CD4-positive, CD25-positive, alpha-beta regulatory T cell (primary cell): ENCODE results near the gene ADCY7. TPM values are rescaled to one million over a fixed set of nuclear protein-coding genes. Genes with fewer than 3 reads are reported as not detected.

ENCODE experiments used
- ATAC-seq, 2 donors: fragments of 150-1000 bp; cut with Tn5 transposase; one replicate each; pipeline ENCODE4 v1.10.0; 2021; ENCODE audit warnings: low read depth in 2 of 2, moderate number of reproducible peaks in 2 of 2, moderate library complexity in 1 of 2
- DNase-seq, 3 donors: peaks; one replicate each; pipeline versions ENCODE4 v3.0.0 to v3.0.0-alpha.2; 2012 to 2022; ENCODE audit warnings: mixed read lengths in 1 of 3
- H3K27ac ChIP-seq: one replicate; pipeline ENCODE4 v1.7.0; 2013; ENCODE audit warnings: mild to moderate bottlenecking, low read length; ENCODE audit not compliant: insufficient read depth, poor library complexity, severe bottlenecking
- H3K27me3 ChIP-seq: one replicate; pipeline ENCODE4 v1.7.0; 2013; ENCODE audit warnings: low read length; ENCODE audit not compliant: control insufficient read depth, insufficient read depth
- H3K36me3 ChIP-seq: one replicate; pipeline ENCODE4 v1.7.0; 2013; ENCODE audit warnings: mild to moderate bottlenecking, low read length, moderate library complexity; ENCODE audit not compliant: control insufficient read depth, insufficient read depth
- H3K4me1 ChIP-seq: 2 replicates; pipeline ENCODE4 v1.7.0; 2013; ENCODE audit warnings: mild to moderate bottlenecking, low read length; ENCODE audit not compliant: insufficient read depth, control insufficient read depth, poor library complexity, severe bottlenecking
- H3K4me3 ChIP-seq: one replicate; pipeline ENCODE4 v1.7.0; 2013; ENCODE audit warnings: low read depth, mild to moderate bottlenecking, low read length, moderate library complexity
- H3K9me3 ChIP-seq, 2 experiments: 1 replicate in 1 of 2; 2 replicates in 1 of 2; pipeline ENCODE4 v1.7.0; 2013; ENCODE audit warnings: low read length in 2 of 2, mild to moderate bottlenecking in 1 of 2, moderate library complexity in 1 of 2; ENCODE audit not compliant: control insufficient read depth in 2 of 2
- H3K27ac Mint-ChIP-seq, 3 donors: one replicate each; pipeline ENCODE4 v1.8.0; 2020 to 2022; ENCODE audit warnings: mild to moderate bottlenecking in 3 of 3, mixed read lengths in 3 of 3, moderate library complexity in 2 of 3
- H3K27me3 Mint-ChIP-seq: one replicate; pipeline ENCODE4 v1.8.0; 2022; ENCODE audit warnings: mild to moderate bottlenecking, mixed read lengths
- H3K36me3 Mint-ChIP-seq: one replicate; pipeline ENCODE4 v1.8.0; 2020; ENCODE audit warnings: mixed read lengths
- H3K4me1 Mint-ChIP-seq, 4 donors: one replicate each; pipeline ENCODE4 v1.8.0; 2020 to 2022; ENCODE audit warnings: mixed read lengths in 4 of 4, mild to moderate bottlenecking in 1 of 4
- H3K4me3 Mint-ChIP-seq, 4 donors: one replicate each; pipeline ENCODE4 v1.8.0; 2020 to 2022; ENCODE audit warnings: mild to moderate bottlenecking in 4 of 4, mixed read lengths in 4 of 4, moderate library complexity in 3 of 4
- H3K9me3 Mint-ChIP-seq, 7 donors: one replicate each; pipeline ENCODE4 v1.8.0; 2020 to 2022; ENCODE audit warnings: mixed read lengths in 7 of 7, mild to moderate bottlenecking in 3 of 7, moderate library complexity in 2 of 7
- polyA plus RNA-seq, 4 donors: library from polyadenylated mRNA; unstranded; fragments of 300-500 nt; fragmentation: Illumina TruSeq; gene quantifications; one replicate each; pipeline ENCODE4 v1.2.3, GENCODE V29; 2021
- total RNA-seq: library from RNA; stranded (reverse); gene quantifications from one replicate; pipeline ENCODE4 v1.2.3, GENCODE V29; 2022

ADCY7 gene
- total and polyA plus RNA-seq, 5 donors from 2014 or later, result 33.1 to 233 (median 50.2) TPM

DNA sequence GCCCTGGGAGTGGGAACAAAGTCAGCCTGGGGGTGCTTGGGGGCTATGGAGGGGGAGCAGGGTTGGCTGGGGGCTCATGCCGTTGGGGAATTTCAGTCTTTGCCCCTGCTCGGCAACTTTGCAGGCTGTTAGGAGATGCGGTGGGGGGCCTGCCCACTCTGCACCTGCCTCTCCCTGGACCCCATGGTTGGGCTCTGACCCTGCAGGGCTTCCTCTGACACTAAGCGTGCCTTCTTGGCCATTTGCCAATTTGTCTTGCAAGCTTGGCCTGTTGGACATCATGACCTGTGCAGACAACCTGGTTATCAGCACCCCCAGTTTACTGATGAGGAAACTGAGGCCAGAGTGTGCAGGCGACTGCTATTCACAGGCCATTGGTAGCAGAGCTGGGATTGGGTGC is 14.6 kb downstream of the ADCY7 start:
- H3K27me3 Mint-ChIP-seq, result no peaks in the 10 kb centered on the region
- H3K4me3 Mint-ChIP-seq, result peak overlapping the region in 3 of 4 donors; percentile 81 to 98 (median 86)
- no peaks in the 10 kb centered on the region for H3K9me3 Mint-ChIP-seq
- H3K4me1 Mint-ChIP-seq, result peaks cover 26 to 99% (median 71%) of the 10 kb centered on the region in 4 donors
- H3K27ac Mint-ChIP-seq, result peak overlapping the region; percentile 21 to 69 (median 66)
- H3K27me3 ChIP-seq, result no peaks in the 10 kb centered on the region
- peaks cover 12% of the 10 kb centered on the region for H3K36me3 Mint-ChIP-seq
- DNase-seq (no peak), ATAC-seq (no peak)
- no peak overlapping the region for H3K4me3 ChIP-seq
- H3K9me3 ChIP-seq, result no peaks in the 10 kb centered on the region
- H3K27ac ChIP-seq, result peak overlapping the region; percentile 62
- peaks cover 100% of the 10 kb centered on the region for H3K4me1 ChIP-seq
- H3K36me3 ChIP-seq, result no peaks in the 10 kb centered on the region

GRCh38 chr16:50281391-50282009 is 15.1 kb downstream of the ADCY7 start:
- peak overlapping the region; percentile 72 to 93 (median 84) for H3K4me3 Mint-ChIP-seq
- Histone ChIP-seq H3K36me3 (peaks cover 2% of the 10 kb centered on the region), H3K4me1 (peaks cover 99% of the 10 kb centered on the region), H3K27ac (peak overlapping the region; percentile 62), H3K9me3 (no peaks in the 10 kb centered on the region), H3K27me3 (no peaks in the 10 kb centered on the region), H3K4me3 (peak overlapping the region; percentile 57)
- ATAC-seq, result no peak
- peaks cover 15% of the 10 kb centered on the region for H3K36me3 Mint-ChIP-seq
- H3K4me1 Mint-ChIP-seq, result peaks cover 26 to 97% (median 72%) of the 10 kb centered on the region in 4 donors
- H3K27me3 Mint-ChIP-seq, result no peaks in the 10 kb centered on the region
- no peak for DNase-seq
- H3K27ac Mint-ChIP-seq, result peak overlapping the region; percentile 69 to 97 (median 90)
- H3K9me3 Mint-ChIP-seq, result no peaks in the 10 kb centered on the region

DNA sequence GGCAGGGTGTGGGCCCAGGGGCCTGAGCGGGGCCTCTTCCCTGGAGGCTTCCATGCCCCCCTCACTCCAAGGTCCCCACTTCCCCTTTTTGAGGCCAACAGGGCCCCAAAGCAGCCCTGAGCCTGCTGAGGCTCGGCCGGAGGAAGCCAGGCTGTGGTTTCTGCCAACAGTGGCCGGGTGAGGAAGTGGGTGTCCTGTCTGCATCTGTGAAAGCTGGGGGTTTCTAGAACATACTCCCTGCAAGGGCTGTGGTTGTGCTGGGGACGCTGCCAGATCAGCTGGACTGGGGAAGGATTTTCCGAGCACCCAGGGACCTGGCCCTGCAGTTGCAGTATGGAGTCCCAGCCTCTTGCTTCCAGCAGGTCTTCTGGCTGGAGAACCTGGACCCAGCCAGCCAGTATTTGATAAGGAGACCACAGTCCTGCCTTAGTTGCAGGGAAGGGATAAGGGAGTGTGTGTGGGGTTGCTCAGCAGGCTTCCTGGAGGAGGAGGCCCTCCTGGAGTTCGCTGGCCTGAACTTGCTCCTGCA is 15.7 kb downstream of the ADCY7 start:
- Histone ChIP-seq H3K4me3 (peak overlapping the region; percentile 57), H3K27me3 (no peaks in the 10 kb centered on the region), H3K9me3 (no peaks in the 10 kb centered on the region), H3K4me1 (peaks cover 98% of the 10 kb centered on the region), H3K36me3 (peaks cover 8% of the 10 kb centered on the region), H3K27ac (peak overlapping the region; percentile 62)
- Mint-ChIP-seq H3K9me3 (no peaks in the 10 kb centered on the region), H3K27ac (peak overlapping the region; percentile 89 to 97 (median 90)), H3K4me1 (peaks cover 22 to 97% (median 67%) of the 10 kb centered on the region in 4 donors), H3K27me3 (no peaks in the 10 kb centered on the region), H3K4me3 (peak overlapping the region; percentile 72 to 93 (median 84)), H3K36me3 (peaks cover 17% of the 10 kb centered on the region)
- peak; percentile 80 to 87 for ATAC-seq
- DNase-seq, result peak; percentile 16 to 80 (median 51)

DNA sequence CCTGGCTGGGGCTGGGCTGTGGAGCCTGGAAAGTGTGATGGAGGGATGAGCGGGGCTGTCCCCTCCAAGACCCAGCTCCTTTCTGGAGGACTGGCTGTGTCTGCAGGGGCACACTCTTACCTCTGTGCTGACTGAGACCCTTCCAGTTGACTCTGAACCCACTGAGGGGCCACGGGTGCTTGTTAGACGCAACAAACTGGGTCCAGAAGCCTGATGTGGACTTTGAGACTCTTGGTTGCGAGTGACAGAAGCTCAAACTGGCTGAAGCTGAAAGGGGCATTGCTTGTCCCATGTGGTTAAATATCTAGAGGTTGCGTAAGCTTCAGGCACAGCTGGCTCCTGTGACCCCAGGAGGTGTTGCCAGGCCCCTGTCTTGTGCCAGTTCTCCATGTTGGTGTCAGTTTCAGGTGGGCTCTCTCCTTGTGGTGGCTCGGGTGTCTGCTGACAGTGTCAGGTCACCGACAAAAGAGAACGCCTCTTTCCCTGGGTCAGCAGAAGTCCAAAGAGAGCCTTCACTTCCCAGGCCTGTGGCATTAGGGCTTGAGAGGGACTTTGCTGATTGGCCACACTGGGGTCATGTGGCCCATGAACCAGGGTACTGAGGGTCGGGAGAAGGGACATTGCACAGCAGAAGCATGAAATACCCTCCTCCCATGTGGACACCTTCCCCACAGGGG is 16.7 kb downstream of the ADCY7 start:
- H3K4me1 Mint-ChIP-seq, result peaks cover 18 to 91% (median 59%) of the 10 kb centered on the region in 4 donors
- H3K4me3 Mint-ChIP-seq, result peak overlapping the region; percentile 72 to 93 (median 84)
- H3K36me3 ChIP-seq, result peaks cover 16% of the 10 kb centered on the region
- peak overlapping the region; percentile 90 to 93 (median 90) for H3K27ac Mint-ChIP-seq
- H3K9me3 ChIP-seq, result no peaks in the 10 kb centered on the region
- no peaks in the 10 kb centered on the region for H3K9me3 Mint-ChIP-seq
- peaks cover 88% of the 10 kb centered on the region for H3K4me1 ChIP-seq
- no peaks in the 10 kb centered on the region for H3K27me3 ChIP-seq
- H3K27ac ChIP-seq, result peak overlapping the region; percentile 62
- no peak for ATAC-seq
- no peaks in the 10 kb centered on the region for H3K27me3 Mint-ChIP-seq
- no peak for DNase-seq
- H3K4me3 ChIP-seq, result no peak overlapping the region
- peaks cover 17% of the 10 kb centered on the region for H3K36me3 Mint-ChIP-seq

DNA sequence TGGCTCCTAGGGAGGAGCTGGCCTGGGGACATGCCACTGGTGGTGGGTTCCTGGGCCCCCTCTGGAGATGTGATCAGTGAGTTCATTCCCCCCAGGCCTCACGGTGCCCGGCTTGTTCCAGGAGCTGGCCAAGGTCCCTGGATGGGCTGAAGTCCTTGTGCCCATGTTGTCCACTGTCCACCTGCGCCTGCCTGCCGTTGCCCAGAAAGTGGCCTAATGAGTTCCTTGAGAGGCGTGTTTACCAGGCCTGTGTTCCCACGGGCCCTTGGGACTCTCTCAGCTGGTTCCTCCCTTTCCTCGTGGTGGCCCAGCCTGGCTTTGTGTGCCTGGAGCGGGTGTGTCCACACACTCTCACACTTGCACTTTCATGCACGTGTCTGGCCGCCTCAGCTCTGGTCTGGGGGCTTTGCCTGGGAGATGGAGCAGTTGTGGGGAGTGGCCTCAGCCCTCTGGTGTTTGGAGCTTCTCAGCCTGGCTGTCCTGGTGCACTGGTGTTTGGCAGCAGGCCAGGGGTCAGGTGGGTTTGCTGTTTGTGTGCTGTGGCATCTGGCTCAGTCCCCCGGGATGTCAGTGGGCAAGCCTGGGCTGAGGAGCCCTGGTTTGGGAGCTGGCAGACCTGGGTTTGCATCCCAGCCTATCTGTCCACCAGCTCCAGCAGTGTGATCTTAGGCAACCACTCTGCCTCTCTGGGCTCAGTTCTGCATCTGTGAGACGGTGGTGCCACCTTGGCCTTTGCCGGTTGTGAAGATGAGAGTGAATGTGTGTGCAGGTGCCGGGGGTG is 18.0 kb downstream of the ADCY7 start:
- Histone ChIP-seq H3K4me3 (no peak overlapping the region), H3K4me1 (peaks cover 76% of the 10 kb centered on the region), H3K36me3 (peaks cover 27% of the 10 kb centered on the region), H3K27me3 (no peaks in the 10 kb centered on the region), H3K9me3 (no peaks in the 10 kb centered on the region), H3K27ac (no peak overlapping the region)
- Mint-ChIP-seq H3K36me3 (peaks cover 25% of the 10 kb centered on the region), H3K27me3 (no peaks in the 10 kb centered on the region), H3K9me3 (peaks cover 0 to 1% (median 0%) of the 10 kb centered on the region in 7 donors), H3K4me1 (peaks cover 13 to 86% (median 51%) of the 10 kb centered on the region in 4 donors), H3K4me3 (peak overlapping the region in 3 of 4 donors; percentile 61 to 76 (median 72)), H3K27ac (peak overlapping the region; percentile 90 to 94 (median 93))
- DNase-seq (no peak), ATAC-seq (no peak)

DNA sequence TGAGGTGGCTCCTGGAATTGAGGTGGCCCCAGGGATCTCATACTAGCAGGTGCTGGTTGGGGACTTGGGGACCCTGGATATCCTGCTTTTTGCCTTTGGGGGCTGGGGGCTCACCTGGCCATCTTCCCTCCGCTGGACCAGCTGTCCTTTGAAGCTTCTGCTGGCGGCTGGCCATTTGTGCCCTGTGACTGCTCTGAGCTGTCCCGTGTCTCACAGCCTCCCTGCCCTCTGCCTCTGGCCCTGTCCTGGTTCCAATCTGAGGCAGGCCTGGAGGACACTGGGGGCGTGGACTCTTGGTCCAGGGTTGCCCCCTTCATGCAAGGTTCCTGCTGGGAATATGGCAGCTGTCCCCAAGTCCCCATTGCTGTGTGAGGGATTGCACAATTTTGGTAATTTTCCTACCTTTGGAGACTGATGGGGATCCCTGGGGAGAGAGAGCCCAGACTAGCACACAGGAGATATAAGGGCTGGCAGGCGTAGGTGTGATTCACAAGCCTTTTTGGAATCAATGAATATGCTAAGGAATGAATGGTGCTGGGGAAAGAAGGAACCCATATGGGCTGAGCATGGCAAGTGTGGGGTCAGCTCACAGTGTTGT is 19.2 kb downstream of the ADCY7 start:
- Histone ChIP-seq H3K36me3 (peaks cover 37% of the 10 kb centered on the region), H3K27ac (peak overlapping the region; percentile 30), H3K9me3 (no peaks in the 10 kb centered on the region), H3K4me3 (no peak overlapping the region), H3K27me3 (no peaks in the 10 kb centered on the region), H3K4me1 (peaks cover 64% of the 10 kb centered on the region)
- DNase-seq, result no peak
- Mint-ChIP-seq H3K9me3 (peaks cover 0 to 1% (median 0%) of the 10 kb centered on the region in 7 donors), H3K4me1 (peaks cover 1 to 74% (median 39%) of the 10 kb centered on the region in 4 donors), H3K27me3 (no peaks in the 10 kb centered on the region), H3K4me3 (peak overlapping the region in 3 of 4 donors; percentile 51 to 73 (median 52)), H3K36me3 (peaks cover 17% of the 10 kb centered on the region), H3K27ac (peak overlapping the region; percentile 38 to 90 (median 68))
- no peak for ATAC-seq

DNA sequence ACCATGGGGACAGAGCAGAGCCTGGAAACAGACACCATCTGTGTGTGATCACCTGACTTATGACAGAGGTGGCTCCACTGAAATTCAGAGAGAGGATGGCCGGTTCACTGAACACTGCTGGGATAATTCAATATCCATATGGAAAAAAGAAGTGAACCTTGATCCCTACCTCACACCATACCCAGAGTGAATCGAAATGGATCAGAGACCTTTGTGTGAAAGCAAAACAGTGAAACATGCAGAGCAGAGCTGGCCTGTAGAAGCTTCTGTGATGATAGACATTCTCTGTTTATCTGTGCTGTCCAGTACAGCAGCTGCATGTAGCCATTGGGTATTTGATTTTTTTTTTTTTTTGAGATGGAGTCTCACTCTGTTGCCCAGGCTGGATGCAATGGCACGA is 20.3 kb downstream of the ADCY7 start:
- peaks cover 17% of the 10 kb centered on the region for H3K36me3 Mint-ChIP-seq
- Histone ChIP-seq H3K27me3 (no peaks in the 10 kb centered on the region), H3K4me3 (no peak overlapping the region), H3K9me3 (no peaks in the 10 kb centered on the region), H3K36me3 (peaks cover 46% of the 10 kb centered on the region), H3K27ac (peak overlapping the region; percentile 23), H3K4me1 (peaks cover 52% of the 10 kb centered on the region)
- DNase-seq (no peak), ATAC-seq (no peak)
- H3K27me3 Mint-ChIP-seq, result no peaks in the 10 kb centered on the region
- H3K9me3 Mint-ChIP-seq, result peaks cover 0 to 1% (median 0%) of the 10 kb centered on the region in 7 donors
- H3K4me1 Mint-ChIP-seq, result peaks cover 0 to 63% (median 35%) of the 10 kb centered on the region in 4 donors
- peak overlapping the region; percentile 52 to 90 (median 55) for H3K27ac Mint-ChIP-seq
- H3K4me3 Mint-ChIP-seq, result peak overlapping the region in 1 of 4 donors; percentile 41
